HEK293T (cell line): ENCODE data around the gene BGN.

ENCODE experiments used
- BHLHE40 ChIP-seq: fragments of 450-650 bp; IDR thresholded peaks from 2 replicates; pipeline ENCODE4 v1.6.1; 2016; ENCODE audit warnings: mild to moderate bottlenecking, moderate library complexity, borderline replicate concordance
- ELF4 ChIP-seq: fragments of 450-650 bp; IDR thresholded peaks from 2 replicates; pipeline ENCODE4 v1.6.1; 2017; ENCODE audit warnings: antibody characterized with exemption
- FOXA1 ChIP-seq: fragments of 450-650 bp; IDR thresholded peaks from 2 replicates; pipeline ENCODE4 v1.6.1; 2016; ENCODE audit warnings: mild to moderate bottlenecking
- FOXK2 ChIP-seq: fragments of 450-650 bp; IDR thresholded peaks from 2 replicates; pipeline ENCODE4 v1.6.1; 2016; ENCODE audit warnings: mild to moderate bottlenecking
- HDGF ChIP-seq: fragments of 450-650 bp; IDR thresholded peaks from 2 replicates; pipeline ENCODE4 v1.6.1; 2017; ENCODE audit warnings: antibody characterized with exemption, borderline replicate concordance
- L3MBTL2 ChIP-seq: fragments of 450-650 bp; conservative IDR thresholded peaks from 2 replicates; pipeline ENCODE4 v1.6.1; 2016; ENCODE audit warnings: mild to moderate bottlenecking
- LEF1 ChIP-seq: fragments of 450-650 bp; IDR thresholded peaks from 2 replicates; pipeline ENCODE4 v1.6.1; 2017; ENCODE audit warnings: mild to moderate bottlenecking, borderline replicate concordance
- NFRKB ChIP-seq: fragments of 450-650 bp; IDR thresholded peaks from 2 replicates; pipeline ENCODE4 v1.6.1; 2016; ENCODE audit warnings: mild to moderate bottlenecking, moderate library complexity
- SP1 ChIP-seq: fragments of 450-650 bp; IDR thresholded peaks from 2 replicates; pipeline ENCODE4 v1.6.1; 2017
- ZNF384 ChIP-seq: fragments of 450-650 bp; IDR thresholded peaks from 2 replicates; pipeline ENCODE4 v1.6.1; 2016
- TF ChIP-seq, protein P1 (sequence below): fragments of 450-650 bp; IDR thresholded peaks from 2 replicates; pipeline ENCODE4 v1.6.1; 2016

DNA sequence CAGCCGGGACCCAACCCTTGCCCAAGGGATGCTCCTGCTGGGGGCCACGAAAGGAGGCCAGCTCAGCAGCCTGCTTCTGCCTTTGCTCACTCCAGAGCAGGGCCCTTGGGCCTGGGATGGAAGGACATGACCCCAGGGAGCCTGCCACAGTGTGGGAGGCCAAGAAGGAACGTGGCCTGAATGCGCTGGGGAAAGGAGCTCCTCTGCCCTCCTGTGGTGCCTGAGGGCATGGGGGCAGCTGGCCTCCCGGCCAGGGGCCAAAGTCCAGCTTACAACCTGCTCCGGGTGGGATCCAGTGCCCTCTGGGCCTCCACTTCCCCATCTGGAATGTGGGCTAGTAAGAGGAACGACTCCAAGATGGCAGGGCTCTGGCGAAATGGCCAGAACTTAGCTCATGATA, 20.7 kb downstream of the BGN start:
- TF ChIP-seq LEF1 (no peak), ELF4 (no peak), BHLHE40 (no peak), FOXA1 (no peak), NFRKB (no peak), FOXK2 (no peak), HDGF (no peak), SP1 (no peak), ZNF384 (no peak), L3MBTL2 (no peak)
- TF ChIP-seq, protein P1, sequence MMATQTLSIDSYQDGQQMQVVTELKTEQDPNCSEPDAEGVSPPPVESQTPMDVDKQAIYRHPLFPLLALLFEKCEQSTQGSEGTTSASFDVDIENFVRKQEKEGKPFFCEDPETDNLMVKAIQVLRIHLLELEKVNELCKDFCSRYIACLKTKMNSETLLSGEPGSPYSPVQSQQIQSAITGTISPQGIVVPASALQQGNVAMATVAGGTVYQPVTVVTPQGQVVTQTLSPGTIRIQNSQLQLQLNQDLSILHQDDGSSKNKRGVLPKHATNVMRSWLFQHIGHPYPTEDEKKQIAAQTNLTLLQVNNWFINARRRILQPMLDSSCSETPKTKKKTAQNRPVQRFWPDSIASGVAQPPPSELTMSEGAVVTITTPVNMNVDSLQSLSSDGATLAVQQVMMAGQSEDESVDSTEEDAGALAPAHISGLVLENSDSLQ = no peak
